ENCODE data around the gene ERO1B.
"Not testable (repeated sequence)": the region's sequence is repeated elsewhere in the genome, so short reads cannot be mapped to it uniquely, and the experiment has no call there.

Gene ERO1B

DNA sequence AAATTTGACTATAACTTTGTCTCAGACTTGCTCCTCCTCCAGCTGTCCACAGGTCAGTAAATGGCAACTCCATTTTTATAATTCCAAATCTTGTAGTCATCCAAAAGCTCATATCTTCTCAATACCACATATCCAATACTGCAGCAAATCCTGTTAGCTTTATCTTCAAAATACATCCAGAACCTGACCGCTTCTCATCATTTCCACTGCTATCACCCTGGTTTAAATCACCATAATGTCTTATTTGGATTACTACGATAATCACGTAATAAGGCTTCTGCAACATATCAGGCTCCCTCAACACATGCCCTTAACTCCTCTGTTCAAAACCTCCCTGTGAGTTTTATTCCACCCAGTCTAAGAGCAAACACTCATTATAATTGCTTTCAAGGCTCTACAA lies 34.5 kb downstream of the ERO1B start:
- DNase-seq: no peak

DNA sequence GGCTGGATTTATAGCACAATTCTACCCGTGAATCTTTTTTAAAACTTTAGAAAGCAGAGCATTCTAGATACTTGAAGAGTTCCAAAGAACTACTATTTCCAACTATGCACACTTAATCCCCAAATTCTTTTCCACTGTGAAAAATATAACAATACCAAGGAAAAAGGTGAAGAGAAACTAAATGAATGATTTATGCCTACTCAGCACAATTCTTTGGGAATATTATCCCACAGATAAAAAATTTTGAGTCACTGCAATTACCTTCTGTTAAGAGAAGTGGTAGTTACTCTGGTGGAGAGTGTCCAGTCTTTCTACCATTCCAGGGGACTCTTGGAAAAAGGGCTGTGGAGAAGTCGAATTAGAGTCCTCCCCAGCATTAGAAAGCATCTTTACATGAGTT lies 39.2 kb downstream of the ERO1B start:
- no peak for DNase-seq

DNA sequence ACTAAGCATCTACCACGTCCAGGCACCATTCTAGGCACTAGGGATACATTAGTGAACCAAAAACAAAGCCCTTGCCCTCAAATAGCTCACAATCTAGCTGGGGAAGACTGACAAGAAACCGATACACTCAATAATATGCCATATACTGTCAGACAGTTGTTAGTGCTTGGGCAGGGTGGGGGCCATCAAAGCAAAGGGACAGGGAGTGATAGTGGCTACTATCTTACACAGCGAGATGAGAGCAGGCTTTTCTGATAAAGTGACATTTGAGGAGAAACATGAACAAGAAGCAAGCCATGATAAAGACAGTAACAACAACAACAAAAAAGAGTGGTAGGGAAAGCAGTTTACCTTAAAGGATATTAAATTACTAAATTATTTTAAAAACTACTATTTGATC lies 41.1 kb downstream of the ERO1B start:
- no peak for DNase-seq

DNA sequence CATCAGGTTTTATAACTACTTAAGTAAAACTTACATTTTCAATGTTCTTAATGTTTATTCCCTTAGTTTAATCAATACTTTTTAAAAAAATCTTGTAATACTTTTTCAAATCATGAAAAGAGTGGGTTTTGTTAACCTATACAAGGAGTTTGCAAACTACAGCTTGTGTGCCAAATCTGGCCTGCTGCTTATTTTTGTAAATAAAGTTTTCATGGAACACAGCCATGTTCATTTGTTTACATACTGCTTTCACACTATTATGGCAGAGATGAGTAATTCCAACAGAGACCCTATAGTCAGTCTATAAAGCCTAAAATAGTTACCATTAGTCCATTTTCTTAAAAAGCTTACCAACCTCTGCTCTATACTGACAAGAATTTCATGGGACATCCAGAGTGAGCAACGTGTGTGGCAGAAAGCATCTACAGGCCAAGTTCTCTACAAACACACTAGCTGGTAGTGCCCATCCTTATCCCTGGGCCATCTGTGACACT lies 42.6 kb downstream of the ERO1B start:
- DNase-seq: no peak

DNA sequence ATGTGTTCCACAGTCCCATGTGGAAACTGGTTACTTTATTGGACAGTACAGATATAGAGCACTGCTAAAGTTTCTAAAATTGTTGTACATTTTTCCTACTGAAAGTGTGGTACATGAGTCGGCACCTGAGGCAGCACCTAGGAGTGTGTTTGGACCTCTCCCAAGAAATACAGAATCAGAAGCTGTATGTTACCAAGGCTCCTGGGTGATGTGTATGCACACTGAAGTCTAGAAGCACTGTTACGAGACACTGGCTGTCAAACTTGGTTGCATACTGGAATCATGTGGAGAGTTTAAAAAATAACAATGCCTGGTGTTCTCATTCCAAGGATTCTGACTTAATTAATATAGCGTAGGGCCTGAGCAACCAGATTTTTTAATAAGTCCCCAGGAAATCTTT lies 46.6 kb downstream of the ERO1B start:
- no peak for DNase-seq

DNA sequence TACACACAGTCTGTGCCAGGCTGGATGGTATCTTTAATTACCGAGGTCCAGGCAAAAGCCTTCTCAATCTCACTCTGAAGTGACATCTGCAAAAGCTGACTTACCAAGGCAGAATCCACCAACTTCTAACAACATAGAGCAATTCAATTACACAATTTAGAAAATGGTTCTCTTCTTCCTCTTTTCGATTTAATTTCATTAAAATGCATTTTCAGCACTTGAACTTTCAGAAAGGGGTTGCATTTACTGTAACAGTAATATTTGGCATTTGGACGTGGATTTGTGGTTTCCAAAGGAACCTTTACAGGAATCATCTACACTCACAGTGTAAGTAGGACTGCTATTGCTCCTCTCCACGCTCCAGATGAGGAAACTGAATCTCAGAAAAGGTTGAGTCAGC lies 53.3 kb downstream of the ERO1B start:
- no peak for DNase-seq

DNA sequence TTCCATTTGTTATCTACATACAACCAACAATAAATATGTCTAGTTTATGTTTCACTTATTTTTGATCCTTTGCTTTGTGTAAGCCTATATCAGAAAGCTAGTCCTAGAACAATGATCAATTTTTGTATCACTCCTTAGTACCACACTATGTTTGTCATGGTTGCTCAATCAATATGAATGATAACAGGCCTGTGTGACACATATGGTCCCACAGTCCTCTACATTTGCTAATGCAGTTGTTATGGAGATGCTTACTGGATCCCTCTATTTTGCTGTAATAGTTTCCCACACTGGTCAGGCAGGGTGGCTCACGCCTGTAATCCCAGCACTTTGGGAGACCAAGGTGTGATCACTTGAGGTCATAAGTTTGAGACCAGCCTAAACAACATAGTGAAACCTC lies 59.1 kb downstream of the ERO1B start:
- DNase-seq: no peak

DNA sequence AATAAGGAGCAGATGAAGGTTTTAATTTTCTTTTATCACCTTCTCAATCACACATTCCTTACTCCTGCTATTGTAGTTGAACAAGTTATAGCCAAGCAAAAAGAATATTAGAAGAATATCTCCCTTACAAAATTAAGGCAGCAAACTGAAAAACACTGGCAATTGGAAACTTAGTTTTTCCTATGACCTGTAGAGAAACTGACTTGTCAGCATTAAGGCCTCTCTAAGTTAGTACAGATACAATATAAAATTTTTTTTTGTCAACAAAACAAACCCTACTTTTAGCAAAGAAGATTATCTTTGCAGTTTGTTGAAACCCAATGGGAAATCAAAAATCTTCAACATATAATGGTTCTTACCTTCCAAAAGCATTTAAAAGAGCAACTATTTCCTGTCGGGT lies 61.3 kb downstream of the ERO1B start:
- DNase-seq: no peak

DNA sequence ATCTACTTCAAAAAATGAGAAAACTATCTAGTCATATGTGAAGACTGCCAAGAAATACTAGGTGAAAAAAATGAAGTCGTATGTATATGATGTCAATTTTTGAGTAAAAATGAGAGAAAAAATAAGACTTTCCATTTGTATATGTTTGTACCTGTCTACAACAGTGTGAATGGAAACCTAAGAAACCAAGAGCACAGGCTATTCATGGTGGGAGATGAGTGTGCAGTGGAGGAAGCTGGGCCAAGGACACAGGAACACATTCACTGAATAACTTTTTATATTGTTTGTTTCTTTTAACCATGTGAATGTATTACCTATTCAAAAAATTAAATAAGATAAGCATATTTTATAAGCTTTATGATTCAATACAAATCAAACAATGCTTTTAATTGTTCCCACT lies 67.0 kb downstream of the ERO1B start:
- DNase-seq: no peak

DNA sequence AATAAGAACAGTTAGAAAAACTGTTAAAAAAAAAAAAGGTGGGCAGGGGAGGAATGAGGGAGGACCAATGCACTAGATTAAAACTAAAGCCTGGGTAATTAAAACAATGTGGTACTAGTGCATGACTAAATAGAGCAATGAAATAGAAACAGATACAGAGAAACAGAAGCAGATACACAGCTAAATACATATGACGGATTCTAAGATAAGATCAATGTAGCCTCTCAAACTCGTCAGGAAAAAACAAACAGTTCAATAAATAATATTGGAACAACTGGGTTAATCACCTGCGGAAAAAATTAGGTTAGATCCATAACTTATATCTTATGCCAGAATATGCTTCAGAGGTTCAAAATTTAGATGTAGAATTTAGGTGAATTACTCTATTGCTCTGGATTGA lies 68.2 kb downstream of the ERO1B start:
- no peak for DNase-seq

DNA sequence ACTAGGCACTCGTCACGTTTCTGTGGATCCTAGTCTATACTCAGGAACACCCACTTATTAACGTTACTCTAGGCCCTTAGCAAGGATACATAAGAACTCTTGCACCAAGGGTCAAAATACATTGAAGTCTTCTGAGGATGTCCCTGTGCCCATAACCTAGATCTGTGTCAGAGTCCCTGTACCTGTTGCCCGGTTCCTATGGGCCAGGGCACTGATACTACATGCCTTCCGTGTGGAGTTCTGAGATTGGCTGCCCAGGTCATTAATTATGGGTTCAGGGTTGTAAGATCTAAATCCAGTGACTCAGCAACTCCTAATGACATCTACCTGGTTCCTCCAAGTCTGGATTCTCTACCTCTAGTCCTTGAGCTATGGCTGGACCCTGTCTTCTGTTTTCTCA lies 69.9 kb downstream of the ERO1B start:
- DNase-seq: no peak

DNA sequence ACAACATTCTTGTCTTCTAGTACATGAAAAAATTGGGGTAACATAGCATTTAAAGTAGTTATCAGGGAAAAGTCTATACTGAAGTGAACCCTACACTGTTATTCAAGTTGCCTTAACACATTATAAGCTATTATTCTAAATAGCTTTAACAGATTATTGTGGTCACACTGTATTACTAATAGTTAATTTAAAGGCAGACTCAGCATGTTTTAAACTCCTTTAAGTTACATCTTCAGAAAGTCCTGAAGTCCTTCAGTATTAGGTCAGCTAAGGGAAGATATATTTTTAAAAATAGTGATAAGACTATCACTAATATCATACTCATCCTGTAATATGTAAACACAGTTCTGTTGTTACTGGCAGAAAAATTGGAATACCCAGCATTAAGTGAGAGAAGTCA lies 72.0 kb downstream of the ERO1B start:
- no peak for DNase-seq

DNA sequence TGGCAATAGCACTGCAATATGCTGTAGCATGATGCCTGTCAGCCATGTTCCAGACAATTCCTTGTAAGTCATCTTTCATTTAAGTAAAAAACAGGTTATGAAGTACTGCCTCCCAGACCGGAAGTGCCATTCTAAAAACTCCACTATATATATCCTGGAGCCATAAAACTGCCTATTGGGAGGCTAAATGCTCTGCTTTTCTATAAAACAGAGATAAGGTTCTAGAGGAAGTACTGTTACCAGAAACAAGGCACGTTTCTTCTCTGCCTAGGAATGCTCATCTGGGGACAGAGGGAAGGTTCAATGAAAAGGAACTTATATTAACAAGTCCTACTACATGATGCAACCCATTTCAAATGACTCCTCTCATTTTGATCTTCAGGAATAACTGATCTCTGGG lies 72.6 kb downstream of the ERO1B start:
- DNase-seq: no peak

DNA sequence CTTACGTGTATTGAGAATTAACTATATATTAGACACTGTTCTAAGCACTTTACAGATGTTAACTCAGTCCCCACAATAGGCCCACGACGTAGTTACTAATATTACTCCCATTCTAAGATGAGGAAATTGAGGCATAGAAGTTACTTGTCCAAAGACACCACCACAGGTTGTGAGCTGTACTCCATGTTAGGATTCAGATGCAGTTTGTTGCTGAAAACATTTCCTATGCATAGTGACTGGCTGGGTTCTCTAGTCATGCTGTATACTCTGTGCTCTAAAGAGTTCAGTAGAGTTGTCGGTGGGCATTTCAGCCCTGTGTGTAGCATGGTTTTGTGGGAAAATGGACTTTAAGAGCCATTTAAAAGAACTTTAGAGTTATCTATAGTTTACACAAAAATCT lies 74.2 kb downstream of the ERO1B start:
- no peak for DNase-seq

DNA sequence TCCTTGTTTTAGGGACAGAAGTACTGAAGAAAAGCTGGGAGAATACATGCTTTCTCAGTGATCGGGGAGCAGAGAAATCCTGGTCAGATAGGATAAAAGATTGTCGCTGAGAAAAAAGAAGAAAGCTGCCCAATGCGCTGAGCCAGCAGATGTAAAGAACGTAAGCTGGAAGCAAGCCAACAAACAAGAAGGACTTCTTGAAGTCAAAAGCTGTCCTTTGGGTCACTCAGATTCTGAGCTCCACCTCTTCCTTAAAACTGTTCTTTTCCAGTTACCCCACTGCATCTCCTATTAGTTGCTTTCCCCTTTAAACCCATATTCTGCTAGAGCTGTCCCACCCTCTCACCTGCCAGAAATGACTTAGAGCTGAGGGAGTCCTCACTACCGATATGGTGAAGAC lies 74.6 kb downstream of the ERO1B start:
- no peak for DNase-seq

DNA sequence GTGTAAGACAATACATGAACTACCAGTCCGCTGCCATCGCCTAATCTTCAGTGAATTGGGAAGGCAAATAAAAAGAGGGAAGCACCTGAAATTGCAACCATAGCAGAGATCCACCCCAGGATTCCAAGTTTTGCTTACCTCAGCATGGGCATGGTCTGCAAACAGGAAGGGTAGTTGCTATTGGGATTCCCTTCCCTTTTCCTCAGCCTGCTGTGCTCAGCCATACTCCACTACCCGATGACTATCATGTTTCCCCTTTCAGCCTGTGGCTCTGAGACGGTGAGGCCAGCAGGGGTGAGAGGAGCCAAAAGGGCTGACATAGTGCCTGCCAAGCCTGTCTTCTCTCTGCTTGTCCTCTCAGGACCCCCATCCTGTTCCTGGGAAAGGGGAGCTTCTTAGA lies 75.2 kb downstream of the ERO1B start:
- no peak for DNase-seq

DNA sequence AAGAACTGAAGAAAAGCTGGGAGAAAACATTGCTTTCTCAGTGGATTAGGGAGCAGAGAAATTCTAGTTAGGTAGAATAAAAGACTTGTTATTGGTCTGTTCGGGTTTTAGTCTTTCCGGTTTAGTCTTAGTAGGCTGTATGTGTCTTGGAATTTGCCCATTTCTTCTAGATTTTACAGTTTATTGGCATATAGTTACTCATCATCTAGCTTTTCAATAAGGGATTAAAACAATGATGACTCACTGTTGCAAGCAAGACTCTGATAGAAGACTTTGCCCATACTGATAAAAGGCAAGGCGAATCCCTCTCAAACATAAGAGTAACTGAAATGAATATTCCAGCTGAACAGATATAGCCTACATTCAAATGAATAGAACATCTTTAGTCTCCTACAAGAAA lies 77.1 kb downstream of the ERO1B start:
- peak; percentile 27 for DNase-seq

DNA sequence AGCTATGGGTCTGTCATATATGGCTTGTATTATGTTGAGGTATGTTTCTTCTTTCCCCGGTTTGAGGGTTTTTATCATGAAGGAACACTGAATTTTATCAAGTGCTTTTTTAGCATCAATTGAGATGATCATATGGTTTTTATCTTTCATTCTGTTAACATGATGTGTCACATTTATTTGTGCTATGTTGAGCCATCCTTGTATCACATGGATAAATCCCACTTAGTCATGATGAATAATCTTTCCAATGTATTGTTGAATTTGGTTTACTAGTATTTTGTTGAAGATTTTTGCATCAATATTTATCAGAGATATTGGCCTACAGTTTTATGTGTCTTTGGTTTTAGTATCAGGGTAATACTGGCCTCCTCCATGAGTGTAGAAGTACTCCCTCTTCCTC lies 77.7 kb downstream of the ERO1B start:
- peak; percentile 13 for DNase-seq

DNA sequence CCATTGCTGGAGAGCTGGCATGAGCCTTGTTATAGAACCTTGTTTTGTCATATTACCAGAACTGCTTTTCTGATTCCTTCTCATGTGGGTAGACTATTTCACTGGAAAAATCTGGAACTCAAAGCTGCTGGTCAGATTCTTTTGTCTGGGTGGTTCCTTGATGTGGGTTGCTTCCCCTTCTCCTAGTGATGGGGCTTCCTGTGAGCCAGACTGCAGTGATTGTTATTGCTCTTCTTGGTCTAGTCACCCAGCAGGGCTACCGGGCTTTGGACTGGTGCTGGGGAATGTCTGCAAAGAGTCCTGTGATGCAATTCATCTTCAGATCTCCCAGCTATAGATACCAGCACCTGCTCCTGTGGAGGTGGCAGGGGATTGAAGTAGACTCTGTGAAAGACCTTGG lies 80.0 kb downstream of the ERO1B start:
- DNase-seq: no peak

DNA sequence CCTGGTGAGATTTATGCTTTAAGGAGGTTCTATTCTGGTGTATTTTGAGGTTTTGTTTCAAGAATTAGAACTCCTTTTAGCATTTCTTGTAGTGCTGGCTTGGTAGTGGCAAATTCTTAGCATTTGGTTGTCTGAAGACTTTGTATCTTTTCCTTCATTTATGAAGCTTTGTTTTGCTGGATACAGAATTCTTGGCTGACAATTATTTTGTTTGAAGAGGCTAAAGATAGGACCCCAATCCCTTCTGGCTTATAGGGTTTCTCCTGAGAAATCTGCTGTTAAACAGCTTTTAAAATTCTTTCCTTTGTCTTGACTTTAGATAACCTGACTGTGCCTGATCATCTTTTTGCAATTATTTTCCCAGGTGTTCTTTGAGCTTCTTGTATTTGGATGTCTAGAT lies 80.8 kb downstream of the ERO1B start:
- no peak for DNase-seq

DNA sequence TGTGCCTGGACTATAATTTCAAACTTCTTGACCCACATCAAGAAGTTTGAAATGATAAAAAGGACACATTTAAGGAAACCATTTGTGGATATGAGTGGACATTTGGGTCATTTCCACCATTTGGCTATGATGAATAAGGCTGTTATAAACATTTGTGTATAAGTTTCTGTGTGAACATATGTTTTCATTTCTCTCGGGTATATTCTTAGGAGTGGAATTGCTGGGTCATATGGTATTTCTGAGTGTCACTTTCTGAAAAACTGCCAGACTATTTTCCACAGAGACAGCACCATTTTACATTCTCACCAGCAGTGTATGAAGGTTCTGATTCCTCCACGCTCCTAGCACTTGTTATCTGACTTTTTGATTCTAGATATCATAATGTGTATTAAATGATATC lies 88.6 kb downstream of the ERO1B start:
- DNase-seq: no peak

DNA sequence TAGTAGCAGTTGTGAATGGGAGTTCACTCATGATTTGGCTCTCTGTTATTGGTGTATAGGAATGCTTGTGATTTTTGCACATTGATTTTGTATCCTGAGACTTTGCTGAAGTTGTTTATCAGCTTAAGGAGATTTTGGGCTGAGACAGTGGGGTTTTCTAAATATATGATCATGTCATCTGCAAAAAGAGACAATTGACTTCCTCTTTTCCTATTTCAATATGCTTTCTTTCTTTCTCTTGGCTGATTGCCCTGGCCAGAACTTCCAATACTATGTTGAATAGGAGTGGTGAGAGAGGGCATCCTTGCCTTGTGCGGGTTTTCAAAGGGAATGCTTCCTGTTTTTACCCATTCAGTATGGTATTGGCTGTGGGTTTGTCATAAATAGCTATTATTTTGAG lies 93.7 kb downstream of the ERO1B start:
- not testable (repeated sequence) for DNase-seq

DNA sequence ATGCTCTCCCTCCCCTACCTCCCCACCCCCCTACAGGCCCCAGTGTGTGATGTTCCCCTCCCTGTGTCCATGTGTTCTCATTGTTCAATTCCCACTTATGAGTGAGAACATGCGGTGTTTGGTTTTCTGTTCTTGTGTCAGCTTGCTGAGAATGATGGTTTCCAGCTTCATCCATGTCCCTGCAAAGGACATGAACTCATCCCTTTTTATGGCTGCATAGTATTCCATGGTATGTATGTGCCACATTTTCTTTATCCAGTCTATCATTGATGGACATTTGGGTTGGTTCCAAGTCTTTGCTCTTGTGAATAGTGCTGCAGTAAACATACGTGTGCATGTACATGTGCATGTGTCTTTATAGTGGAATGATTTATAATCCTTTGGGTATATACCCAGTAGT lies 95.3 kb downstream of the ERO1B start:
- DNase-seq: not testable (repeated sequence)

DNA sequence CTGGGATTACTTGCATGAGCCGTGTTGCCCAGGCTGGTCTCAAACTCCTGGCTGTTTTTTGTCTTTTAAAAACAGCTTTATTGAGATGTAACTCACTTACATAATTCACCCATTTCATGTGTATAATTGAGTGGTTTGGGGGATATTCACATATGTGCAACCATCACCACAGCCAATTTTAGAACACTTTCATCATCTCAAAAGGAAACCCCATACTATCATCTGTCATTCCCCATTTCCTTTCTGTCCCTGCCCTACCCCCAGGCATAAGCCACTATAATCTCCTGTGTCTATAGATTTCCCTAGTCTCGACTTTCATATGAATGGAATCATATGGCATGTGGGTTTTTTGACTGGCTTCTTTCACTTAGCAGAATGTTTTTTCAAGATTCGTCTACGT lies 96.1 kb downstream of the ERO1B start:
- DNase-seq: no peak

DNA sequence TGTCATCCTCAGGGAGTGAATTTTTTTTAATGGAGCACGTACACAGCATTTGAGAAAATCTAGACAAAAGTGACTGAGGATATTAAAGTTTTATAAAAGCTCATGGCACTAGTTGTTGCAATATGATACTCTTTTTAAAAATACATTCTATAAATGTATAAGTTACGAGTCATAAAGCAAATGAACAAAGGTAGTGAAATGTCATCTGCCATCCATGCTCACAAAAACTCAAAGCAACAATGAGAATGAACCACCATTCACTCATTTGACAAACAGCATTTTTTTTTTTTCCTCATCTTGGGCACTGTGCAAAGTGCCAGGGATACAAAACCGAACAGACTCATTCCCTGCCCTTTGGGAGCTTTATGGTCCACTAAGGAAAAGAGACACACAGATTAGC lies 100.7 kb downstream of the ERO1B start:
- DNase-seq: peak; percentile 21

DNA sequence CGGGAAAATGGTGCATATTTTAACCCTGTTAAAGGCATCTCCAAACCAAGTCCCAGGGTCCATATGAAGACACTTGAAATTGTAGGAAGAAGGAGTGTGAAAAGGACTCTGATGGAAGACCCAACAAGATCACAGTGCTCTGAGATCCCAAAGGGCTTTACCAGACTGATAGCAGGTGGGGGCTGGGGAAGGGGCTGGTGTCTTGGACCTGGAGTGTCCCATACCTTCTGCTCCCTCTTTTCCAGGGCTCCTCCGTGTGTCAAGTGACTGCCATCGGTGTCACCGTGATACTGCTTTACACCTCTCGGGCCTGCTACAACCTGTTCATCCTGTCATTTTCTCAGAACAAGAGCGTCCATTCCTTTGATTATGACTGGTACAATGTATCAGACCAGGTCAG lies 102.1 kb downstream of the ERO1B start:
- DNase-seq: no peak
